Measurements from ENCODE around the gene TENM3.

DNA sequence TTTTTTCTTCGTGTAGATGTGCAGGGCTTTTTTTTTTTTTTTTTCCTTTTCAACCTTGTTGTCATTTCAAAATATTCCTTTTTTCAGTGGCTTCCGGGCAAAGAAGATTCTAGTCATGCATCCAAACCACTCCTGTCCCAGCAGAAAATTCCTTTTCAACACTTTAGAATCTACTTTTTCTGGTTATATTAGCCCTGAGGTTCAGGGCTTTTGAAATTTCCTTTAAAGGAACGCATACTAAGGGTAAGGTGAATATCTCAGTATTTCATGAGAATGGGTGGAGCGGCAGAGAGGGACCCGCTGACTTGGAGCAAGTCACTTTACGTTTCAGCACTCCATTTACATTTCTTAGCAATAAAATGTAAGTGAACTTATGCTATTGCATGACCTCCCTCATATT, 15.6 kb upstream of the TENM3 start:
- TF ChIP-seq PATZ1 (tag by site-specific recombination; IDR thresholded peaks at IDR 0.05) (no peak), ZFHX2 (tag by site-specific recombination; conservative IDR thresholded peaks at IDR 0.05) (no peak), MYNN (tag by site-specific recombination; IDR thresholded peaks at IDR 0.05; ENCODE audit: borderline replicate concordance) (no peak), KLF10 (tag by site-specific recombination; IDR thresholded peaks at IDR 0.05) (no peak), ZNF175 (tag by site-specific recombination; IDR thresholded peaks at IDR 0.05) (no peak), ZNF660 (tag by site-specific recombination; IDR thresholded peaks at IDR 0.05) (no peak), ZNF416 (tag by site-specific recombination; IDR thresholded peaks at IDR 0.05) (no peak), YY1 (tag by site-specific recombination; IDR thresholded peaks at IDR 0.05) (no peak)
- TF ChIP-seq, protein P1, sequence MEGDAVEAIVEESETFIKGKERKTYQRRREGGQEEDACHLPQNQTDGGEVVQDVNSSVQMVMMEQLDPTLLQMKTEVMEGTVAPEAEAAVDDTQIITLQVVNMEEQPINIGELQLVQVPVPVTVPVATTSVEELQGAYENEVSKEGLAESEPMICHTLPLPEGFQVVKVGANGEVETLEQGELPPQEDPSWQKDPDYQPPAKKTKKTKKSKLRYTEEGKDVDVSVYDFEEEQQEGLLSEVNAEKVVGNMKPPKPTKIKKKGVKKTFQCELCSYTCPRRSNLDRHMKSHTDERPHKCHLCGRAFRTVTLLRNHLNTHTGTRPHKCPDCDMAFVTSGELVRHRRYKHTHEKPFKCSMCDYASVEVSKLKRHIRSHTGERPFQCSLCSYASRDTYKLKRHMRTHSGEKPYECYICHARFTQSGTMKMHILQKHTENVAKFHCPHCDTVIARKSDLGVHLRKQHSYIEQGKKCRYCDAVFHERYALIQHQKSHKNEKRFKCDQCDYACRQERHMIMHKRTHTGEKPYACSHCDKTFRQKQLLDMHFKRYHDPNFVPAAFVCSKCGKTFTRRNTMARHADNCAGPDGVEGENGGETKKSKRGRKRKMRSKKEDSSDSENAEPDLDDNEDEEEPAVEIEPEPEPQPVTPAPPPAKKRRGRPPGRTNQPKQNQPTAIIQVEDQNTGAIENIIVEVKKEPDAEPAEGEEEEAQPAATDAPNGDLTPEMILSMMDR (tag by site-specific recombination; IDR thresholded peaks at IDR 0.05), result no peak
